HepG2 (cell line): ENCODE results near the gene IRS2. TPM values are rescaled to one million over a fixed set of nuclear protein-coding genes. Genes with fewer than 3 reads are reported as not detected.

Source experiments
- ATAC-seq: fragments of 200-7000 bp; cut with Tn5 transposase; 3 replicates; pipeline ENCODE4 v1.9.1; 2020; ENCODE audit warnings: mild to moderate bottlenecking, moderate library complexity
- BruUV-seq: library from RNA; stranded (reverse); fragments of 400-500 nt; replicated peaks from 2 replicates; lab custom pipeline; 2021; lab: Mats Ljungman, UMichigan
- CTCF ChIA-PET: fragments of 300-600 bp; formaldehyde crosslinking; extraction: SDS; loops from one replicate; lab custom pipeline; 2021; ENCODE audit warnings: low total read pairs, inconsistent platforms, low intra/inter-chr PET ratio; lab: Yijun Ruan, JAX
- POLR2A ChIA-PET: fragments of 350-600 bp; sonication (Branson Sonifier 250); formaldehyde crosslinking; loops from one replicate; lab custom pipeline; 2020; ENCODE audit warnings: antibody characterized with exemption, inconsistent platforms; lab: Yijun Ruan, JAX
- DNase-seq: peaks from one replicate; pipeline ENCODE4 v3.0.0-alpha.2; 2015; ENCODE audit warnings: low spot score
- FAIRE-seq: peaks from 3 replicates; lab custom pipeline; 2011; peaks lifted over from hg19 to GRCh38; lab: Jason Lieb, UNC
- H2AFZ ChIP-seq: one replicate; pipeline ENCODE4 v1.6.1; 2011; ENCODE audit warnings: low read length, inconsistent platforms
- H3K27ac ChIP-seq: fragments of 300-600 bp; 3 replicates; pipeline ENCODE4 v1.8.0; 2011; ENCODE audit warnings: mixed run types, mild to moderate bottlenecking, mixed read lengths, low read length, inconsistent platforms; ENCODE audit not compliant: insufficient read depth; ENCODE audit errors: extremely low read length
- H3K27me3 ChIP-seq, 2 experiments: fragments of 200-600 bp in 1 of 2; 2 replicates in 1 of 2; 3 replicates in 1 of 2; pipeline versions ENCODE4 v1.6.0 to v1.8.0; 2011; ENCODE audit warnings: low read length in 2 of 2, mild to moderate bottlenecking in 2 of 2, moderate library complexity in 2 of 2, inconsistent platforms in 1 of 2; ENCODE audit not compliant: insufficient read depth in 2 of 2, control insufficient read depth in 1 of 2
- H3K36me3 ChIP-seq, 2 experiments: fragments of 200-600 bp in 1 of 2; replicated peaks in 1 of 2; 2 replicates in 1 of 2; 3 replicates in 1 of 2; pipeline versions ENCODE4 v1.5.1 to v1.8.0; 2011; ENCODE audit warnings: low read length in 2 of 2, inconsistent platforms in 1 of 2; ENCODE audit not compliant: insufficient read depth in 2 of 2, control insufficient read depth in 1 of 2
- H3K4me1 ChIP-seq: 2 replicates; pipeline ENCODE4 v1.5.1; 2012; ENCODE audit warnings: low read length, inconsistent platforms; ENCODE audit not compliant: insufficient read depth
- H3K4me2 ChIP-seq: 2 replicates; pipeline ENCODE4 v1.6.0; 2011; ENCODE audit warnings: low read depth, low read length, inconsistent platforms
- H3K4me3 ChIP-seq, 3 experiments: fragments of 200-600 bp in 1 of 3; sonication (generic), shearing (Covaris generic) in 1 of 3; replicated peaks in 1 of 3; 2 replicates each; pipeline ENCODE4 v1.5.1; 2011 to 2016; ENCODE audit warnings: low read length in 3 of 3, inconsistent platforms in 2 of 3, low read depth in 2 of 3, mild to moderate bottlenecking in 2 of 3, control low read depth in 1 of 3, mixed read lengths in 1 of 3; ENCODE audit not compliant: insufficient read depth in 1 of 3
- H3K79me2 ChIP-seq: one replicate; pipeline ENCODE4 v1.6.1; 2011; ENCODE audit warnings: low read length, inconsistent platforms; ENCODE audit not compliant: insufficient read depth
- H3K9ac ChIP-seq: 2 replicates; pipeline ENCODE4 v1.6.0; 2011; ENCODE audit warnings: mild to moderate bottlenecking, low read depth, low read length, inconsistent platforms; ENCODE audit not compliant: insufficient read depth
- H3K9me3 ChIP-seq: 2 replicates; pipeline ENCODE4 v1.5.1; 2012; ENCODE audit warnings: mild to moderate bottlenecking, low read length
- H4K20me1 ChIP-seq: 2 replicates; pipeline ENCODE4 v1.6.0; 2011; ENCODE audit warnings: inconsistent platforms, mild to moderate bottlenecking, low read length, moderate library complexity; ENCODE audit not compliant: insufficient read depth
- FOXP4 ChIP-seq: sonication (generic); formaldehyde crosslinking; IDR thresholded peaks from 2 replicates; pipeline ENCODE4 v1.4.0; 2020; ENCODE audit warnings: missing genetic modification reagents
- WGBS: methylation state at CpG from one replicate; pipeline ENCODE4 v1.1.6; 2017; ENCODE audit warnings: low lambda C conversion rate; 5-methylcytosine and 5-hydroxymethylcytosine counted together
- in situ Hi-C: cut with HindIII; loops from 2 replicates; pipeline ENCODE4 v1.10.0; 2017; ENCODE audit warnings: low pct_unique_long_range_greater_than_20kb; ENCODE audit not compliant: extremely low pct_ligation_motif_present
- intact Hi-C: fragments of 100-400 bp; cut with micrococcal nuclease; formaldehyde crosslinking; loops from one replicate; pipeline ENCODE4 v1.10.0; 2022; ENCODE audit not compliant: unreplicated experiment
- polyA plus RNA-seq, 8 experiments: library from polyadenylated mRNA; depleted of rRNA in 3 of 8; stranded (reverse) in 7 of 8; unstranded in 1 of 8; fragments of >200 nt; fragmentation: Illumina TruSeq in 4 of 8; extraction: Trizol in 4 of 8; gene quantifications; 2 replicates each; pipeline versions ENCODE4 v1.2.1 to v1.2.3, GENCODE V29; 2011 to 2016; ENCODE audit warnings: low read depth in 4 of 8, missing spikeins in 1 of 8, mixed read lengths in 1 of 8; ENCODE audit not compliant: insufficient read depth in 1 of 8
- total RNA-seq, 5 experiments: library from RNA; depleted of rRNA; stranded (reverse); fragments of >200 nt; fragmentation: Illumina TruSeq; extraction: Trizol; gene quantifications; 2 replicates each; pipeline ENCODE4 v1.2.3, GENCODE V29; 2016; ENCODE audit warnings: low read depth in 1 of 5
- TF ChIP-seq, protein P1 (sequence below): sonication (generic); formaldehyde crosslinking; conservative IDR thresholded peaks from 2 replicates; pipeline ENCODE4 v1.4.0; 2020; ENCODE audit warnings: missing genetic modification reagents

Gene IRS2
- total and polyA plus RNA-seq, 2 of the 13 experiments (the other 11 are each of a cell fraction or from before 2014, with no cell fraction given), result 0.02 to 0.04 TPM

GRCh38 chr13:109737046-109737573 is 49.3 kb downstream of the IRS2 start:
- Histone ChIP-seq H3K4me3 (no peak overlapping the region), H3K4me2 (no peak overlapping the region), H3K79me2 (no peaks in the 10 kb centered on the region), H3K27me3 (no peaks in the 10 kb centered on the region), H3K36me3 (no peaks in the 10 kb centered on the region), H3K27ac (no peak overlapping the region), H3K9me3 (no peaks in the 10 kb centered on the region), H2AFZ (no peak overlapping the region), H3K9ac (no peak overlapping the region), H4K20me1 (no peaks in the 10 kb centered on the region), H3K4me1 (no peaks in the 10 kb centered on the region)
- FAIRE-seq (no peak), DNase-seq (no peak), ATAC-seq (no peak)
- WGBS, result 50% methylated on average over 11 of the region's 13 CpGs
- no peak for TF ChIP-seq FOXP4 (CRISPR knock-in tag)
- intact Hi-C loops (no loop called here), in situ Hi-C loops (no loop called here)
- no TSS peak for BruUV-seq
- CTCF ChIA-PET, result no interaction called here
- POLR2A ChIA-PET, result no interaction called here

GRCh38 chr13:109735436-109735966 is 50.9 kb downstream of the IRS2 start:
- Histone ChIP-seq H3K79me2 (no peaks in the 10 kb centered on the region), H3K9ac (no peak overlapping the region), H3K4me2 (no peak overlapping the region), H3K27ac (no peak overlapping the region), H3K27me3 (0 out of 5 replicates have a peak, but pooled peaks cover 0 to 3% of the 10 kb centered on the region in 2 experiments), H3K4me3 (no peak overlapping the region), H3K9me3 (no peaks in the 10 kb centered on the region), H3K4me1 (no peaks in the 10 kb centered on the region), H3K36me3 (no peaks in the 10 kb centered on the region), H2AFZ (no peak overlapping the region), H4K20me1 (no peaks in the 10 kb centered on the region)
- TF ChIP-seq, protein P1, sequence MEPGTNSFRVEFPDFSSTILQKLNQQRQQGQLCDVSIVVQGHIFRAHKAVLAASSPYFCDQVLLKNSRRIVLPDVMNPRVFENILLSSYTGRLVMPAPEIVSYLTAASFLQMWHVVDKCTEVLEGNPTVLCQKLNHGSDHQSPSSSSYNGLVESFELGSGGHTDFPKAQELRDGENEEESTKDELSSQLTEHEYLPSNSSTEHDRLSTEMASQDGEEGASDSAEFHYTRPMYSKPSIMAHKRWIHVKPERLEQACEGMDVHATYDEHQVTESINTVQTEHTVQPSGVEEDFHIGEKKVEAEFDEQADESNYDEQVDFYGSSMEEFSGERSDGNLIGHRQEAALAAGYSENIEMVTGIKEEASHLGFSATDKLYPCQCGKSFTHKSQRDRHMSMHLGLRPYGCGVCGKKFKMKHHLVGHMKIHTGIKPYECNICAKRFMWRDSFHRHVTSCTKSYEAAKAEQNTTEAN, result no peak
- ChIA-PET POLR2A (no interaction called here), CTCF (no interaction called here)
- FAIRE-seq, result no peak
- no peak for DNase-seq
- WGBS, result 2% methylated on average over 4 of the region's 4 CpGs
- intact Hi-C loops, result no loop called here
- no TSS peak for BruUV-seq
- in situ Hi-C loops, result no loop called here
- no peak for ATAC-seq
